ENCODE results near the gene THRB. TPM values are rescaled to one million over a fixed set of nuclear protein-coding genes. Genes with fewer than 3 reads are reported as not detected.

Gene THRB
- total and polyA plus RNA-seq, 8 donors, result 3.6 to 47.3 (median 14.5) TPM

DNA sequence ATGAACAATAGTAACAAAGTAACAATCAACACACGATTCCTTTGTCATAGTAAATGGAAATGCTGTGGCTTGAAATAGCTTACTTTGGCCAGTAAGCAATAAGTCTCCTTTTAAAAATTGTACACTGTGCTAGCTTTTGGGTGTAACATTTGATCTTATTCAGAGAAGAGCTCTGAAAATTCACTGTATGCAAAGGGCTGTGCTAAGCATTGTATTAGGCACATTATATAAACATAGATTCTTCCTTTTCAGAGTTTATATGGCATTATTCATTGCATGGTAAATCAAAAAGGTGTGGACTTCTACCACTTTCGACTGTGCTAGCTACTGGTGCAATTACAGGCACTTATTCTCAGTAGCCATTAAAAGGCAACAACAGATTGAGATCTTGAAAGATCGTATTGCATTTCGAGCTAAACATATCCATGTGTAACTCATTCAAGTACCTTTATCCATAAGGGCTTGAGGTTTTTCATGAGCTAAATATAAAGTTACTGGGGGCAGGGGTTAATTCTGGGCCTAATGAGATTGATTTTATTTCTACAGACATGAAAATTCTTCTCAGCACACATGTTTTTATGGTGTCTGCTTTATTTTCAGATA lies 302.7 kb downstream of the THRB start:
- Histone ChIP-seq H3K27ac (no peak overlapping the region), H3K27me3 (no peaks in the 10 kb centered on the region), H3K4me3 (no peak overlapping the region), H3K4me1 (peaks cover 0 to 10% (median 0%) of the 10 kb centered on the region in 4 donors), H3K36me3 (no peaks in the 10 kb centered on the region), H3K9me3 (no peaks in the 10 kb centered on the region)
- intact Hi-C loops (cut with DNase I; ENCODE audit: low total_unique reads), result no loop called here
- no peak for DNase-seq
- TF ChIP-seq, protein P1, sequence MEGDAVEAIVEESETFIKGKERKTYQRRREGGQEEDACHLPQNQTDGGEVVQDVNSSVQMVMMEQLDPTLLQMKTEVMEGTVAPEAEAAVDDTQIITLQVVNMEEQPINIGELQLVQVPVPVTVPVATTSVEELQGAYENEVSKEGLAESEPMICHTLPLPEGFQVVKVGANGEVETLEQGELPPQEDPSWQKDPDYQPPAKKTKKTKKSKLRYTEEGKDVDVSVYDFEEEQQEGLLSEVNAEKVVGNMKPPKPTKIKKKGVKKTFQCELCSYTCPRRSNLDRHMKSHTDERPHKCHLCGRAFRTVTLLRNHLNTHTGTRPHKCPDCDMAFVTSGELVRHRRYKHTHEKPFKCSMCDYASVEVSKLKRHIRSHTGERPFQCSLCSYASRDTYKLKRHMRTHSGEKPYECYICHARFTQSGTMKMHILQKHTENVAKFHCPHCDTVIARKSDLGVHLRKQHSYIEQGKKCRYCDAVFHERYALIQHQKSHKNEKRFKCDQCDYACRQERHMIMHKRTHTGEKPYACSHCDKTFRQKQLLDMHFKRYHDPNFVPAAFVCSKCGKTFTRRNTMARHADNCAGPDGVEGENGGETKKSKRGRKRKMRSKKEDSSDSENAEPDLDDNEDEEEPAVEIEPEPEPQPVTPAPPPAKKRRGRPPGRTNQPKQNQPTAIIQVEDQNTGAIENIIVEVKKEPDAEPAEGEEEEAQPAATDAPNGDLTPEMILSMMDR (IDR thresholded peaks at IDR 0.05), result no peak
- no peak for TF ChIP-seq POLR2A (IDR thresholded peaks at IDR 0.05)
- 71 to 86% (median 77%) methylated on average over 4 of the region's 4 CpGs for WGBS, 5 donors

DNA sequence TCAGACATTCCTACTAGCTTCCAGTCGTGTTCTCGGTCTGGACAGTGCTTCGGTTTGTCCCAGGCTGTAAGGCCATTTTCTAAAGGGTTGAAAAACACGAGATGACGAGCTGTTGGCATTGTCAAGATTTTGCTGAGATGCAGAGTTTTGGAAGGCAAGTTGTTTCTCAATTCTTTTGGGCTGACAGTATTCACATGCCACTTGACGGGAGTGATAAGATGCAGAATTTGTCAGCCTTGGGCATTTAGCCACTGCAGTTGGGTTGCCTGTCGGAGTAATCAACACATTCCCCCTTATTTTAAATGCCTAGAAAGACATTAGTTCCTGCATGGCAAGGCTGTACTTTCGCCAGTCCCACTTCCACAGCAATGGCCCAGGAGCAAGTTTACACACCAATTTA lies 304.4 kb downstream of the THRB start:
- intact Hi-C loops (cut with DNase I; ENCODE audit: low total_unique reads), result no loop called here
- peaks cover 0 to 20% (median 5%) of the 10 kb centered on the region in 4 donors for H3K4me1 ChIP-seq
- no peaks in the 10 kb centered on the region for H3K9me3 ChIP-seq
- DNase-seq, result no peak
- no peak for TF ChIP-seq EP300 (IDR thresholded peaks at IDR 0.05)
- TF ChIP-seq, protein P1 (IDR thresholded peaks at IDR 0.05), result no peak
- TF ChIP-seq POLR2A (IDR thresholded peaks at IDR 0.05), result no peak
- TF ChIP-seq POLR2AphosphoS5 (IDR thresholded peaks at IDR 0.05), result no peak
- H3K27me3 ChIP-seq, result no peaks in the 10 kb centered on the region
- no peak overlapping the region for H3K4me3 ChIP-seq
- no peak overlapping the region for H3K27ac ChIP-seq
- WGBS, 5 donors, result 92 to 96% (median 94%) methylated on average over 8 of the region's 8 CpGs
- no peaks in the 10 kb centered on the region for H3K36me3 ChIP-seq

DNA sequence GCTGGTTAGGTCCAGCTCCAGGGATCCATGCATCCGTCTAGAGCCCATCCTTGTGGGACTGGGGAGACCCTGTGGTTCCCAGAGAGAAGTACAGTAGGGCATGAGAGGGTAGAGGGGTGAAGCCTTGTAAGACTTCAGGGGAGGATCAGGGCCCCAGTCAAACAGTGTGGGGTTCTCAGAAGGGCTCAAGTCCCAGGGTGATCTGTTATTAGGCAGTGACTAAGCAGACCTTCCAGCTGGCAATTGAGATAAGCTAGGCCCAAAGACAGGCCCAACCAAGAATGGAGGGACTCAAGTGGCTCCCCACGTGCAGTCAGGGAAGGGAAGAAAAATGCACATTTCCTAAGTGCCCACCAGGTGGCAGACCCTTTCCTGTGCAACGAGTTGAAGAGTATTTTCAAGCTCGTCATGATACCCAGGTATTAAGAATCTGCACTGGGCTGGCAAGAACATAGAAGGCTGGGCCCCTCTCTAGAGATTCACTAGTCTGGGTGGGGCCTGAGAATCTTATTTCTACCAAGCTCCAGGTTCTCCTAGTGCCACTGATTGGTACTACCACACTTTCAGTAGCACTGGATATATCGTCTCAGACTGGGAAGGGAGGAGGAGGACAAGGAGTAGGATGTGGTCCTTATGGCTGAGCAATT lies 308.8 kb downstream of the THRB start:
- Histone ChIP-seq H3K9me3 (no peaks in the 10 kb centered on the region), H3K27me3 (no peaks in the 10 kb centered on the region), H3K27ac (peak overlapping the region in 1 of 5 donors; percentile 16), H3K36me3 (no peaks in the 10 kb centered on the region), H3K4me3 (no peak overlapping the region), H3K4me1 (peaks cover 0 to 20% (median 9%) of the 10 kb centered on the region in 4 donors)
- peak; percentile 37 to 80 for DNase-seq
- WGBS, 5 donors, result 36 to 44% (median 37%) methylated on average over 5 of the region's 5 CpGs
- TF ChIP-seq, protein P1 (IDR thresholded peaks at IDR 0.05), result peak in 5 of 7 experiments; percentile 32 to 60 (median 43)
- no peak for TF ChIP-seq POLR2AphosphoS5 (IDR thresholded peaks at IDR 0.05)
- intact Hi-C loops (cut with DNase I; ENCODE audit: low total_unique reads), result no loop called here

DNA sequence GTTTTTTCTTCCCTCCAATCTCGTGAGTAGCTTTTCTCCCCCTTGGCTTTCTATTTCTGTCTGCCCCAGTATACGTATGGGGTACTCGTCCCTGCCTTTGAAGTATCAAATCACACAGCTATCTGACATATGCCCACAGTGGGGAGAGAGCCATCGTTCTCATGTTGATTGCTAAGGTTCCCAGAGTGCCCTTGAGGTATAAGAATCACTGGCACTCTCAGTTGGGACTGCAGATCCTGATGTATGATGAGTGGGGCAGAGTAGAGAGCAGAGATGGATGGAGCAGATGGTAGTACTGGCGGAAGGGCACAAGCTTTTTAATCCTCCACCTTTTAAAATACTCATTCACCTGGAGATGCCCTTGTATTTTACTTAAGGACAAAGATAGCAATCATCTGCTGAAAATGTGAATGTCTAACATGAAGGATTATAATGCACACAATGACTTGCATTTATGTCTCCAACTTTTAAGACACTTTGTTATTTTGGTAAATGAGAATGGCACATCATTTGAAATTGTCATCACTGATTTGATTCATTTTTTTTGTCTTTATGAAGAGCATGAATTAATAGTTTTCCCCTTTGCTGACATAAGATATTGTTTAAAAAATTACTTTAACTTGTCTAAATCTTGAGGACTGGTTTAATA lies 310.0 kb downstream of the THRB start:
- TF ChIP-seq POLR2AphosphoS5 (IDR thresholded peaks at IDR 0.05) (no peak), POLR2A (IDR thresholded peaks at IDR 0.05) (no peak)
- H3K9me3 ChIP-seq, result no peaks in the 10 kb centered on the region
- no peak overlapping the region for H3K4me3 ChIP-seq
- peaks cover 0 to 21% (median 12%) of the 10 kb centered on the region in 4 donors for H3K4me1 ChIP-seq
- intact Hi-C loops (cut with DNase I; ENCODE audit: low total_unique reads), result no loop called here
- no peaks in the 10 kb centered on the region for H3K36me3 ChIP-seq
- H3K27me3 ChIP-seq, result no peaks in the 10 kb centered on the region
- H3K27ac ChIP-seq, result no peak overlapping the region
- DNase-seq, result no peak
- 80 to 84% (median 83%) methylated on average over 5 of the region's 5 CpGs for WGBS, 5 donors
